Posterior vena cava (tissue), 2 donors: Measurements from ENCODE around the gene KRT71. TPM values are rescaled to one million over a fixed set of nuclear protein-coding genes. Genes with fewer than 3 reads are reported as not detected.
A peak's percentile ranks its signal among the peaks of the same experiment; 100 is the strongest.

Source experiments
- DNase-seq: peaks from one replicate; pipeline ENCODE4 v3.0.0-alpha.2; 2020; ENCODE audit warnings: low spot score
- intact Hi-C, 2 donors: fragments of 100-400 bp; cut with DNase I; formaldehyde crosslinking; loops; one replicate each; pipeline versions ENCODE4 v1.14.1 to v1.14.2; 2022 to 2023
- total RNA-seq, 2 donors: library from RNA; stranded (reverse); fragmentation: NEBNext Ultra II Directional; extraction: Animal tissue kit (Norgen Biotek cat#: 25700); gene quantifications; one replicate each; pipeline ENCODE4 v1.2.1, GENCODE V29; 2021
- donor health status: DM: yes; HTN: yes; CAD: no.
- donor health status: DM: yes; HTN: yes; CAD: no.

The KRT71 gene
- total RNA-seq, 2 donors from 2014 or later, result not detected

- intact Hi-C loops, result no loop called here
- DNase-seq, result no peak
Observed at GRCh38 chr12:52543985-52544883, 8.7 kb downstream of the KRT71 start.

DNA sequence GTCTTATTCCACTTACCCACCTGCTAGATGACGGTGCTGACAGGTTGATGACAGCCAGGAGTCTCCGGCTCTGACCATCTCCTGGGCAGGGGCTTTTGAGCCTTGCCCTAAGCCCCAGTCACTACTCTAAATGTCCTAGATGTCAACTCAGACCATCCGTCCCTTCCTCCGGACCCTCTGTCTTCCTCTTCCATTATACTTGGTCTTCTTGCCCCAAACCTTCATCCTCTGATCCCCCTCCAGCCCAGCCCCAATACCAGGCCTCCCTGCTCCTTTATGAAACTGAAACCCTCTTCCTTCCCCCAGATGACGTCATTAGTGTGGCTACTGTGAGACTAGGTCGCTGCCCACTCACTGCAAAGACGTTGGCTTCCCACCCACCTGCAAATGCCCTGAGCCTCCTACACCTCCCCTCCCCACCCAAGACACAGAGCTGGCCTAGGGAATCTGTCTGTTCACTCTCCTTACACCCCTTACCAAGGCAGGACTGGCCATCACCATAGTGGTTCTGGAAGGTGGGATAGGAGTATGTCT is 10.1 kb downstream of the KRT71 start:
- intact Hi-C loops, result no loop called here
- DNase-seq, result no peak

DNA sequence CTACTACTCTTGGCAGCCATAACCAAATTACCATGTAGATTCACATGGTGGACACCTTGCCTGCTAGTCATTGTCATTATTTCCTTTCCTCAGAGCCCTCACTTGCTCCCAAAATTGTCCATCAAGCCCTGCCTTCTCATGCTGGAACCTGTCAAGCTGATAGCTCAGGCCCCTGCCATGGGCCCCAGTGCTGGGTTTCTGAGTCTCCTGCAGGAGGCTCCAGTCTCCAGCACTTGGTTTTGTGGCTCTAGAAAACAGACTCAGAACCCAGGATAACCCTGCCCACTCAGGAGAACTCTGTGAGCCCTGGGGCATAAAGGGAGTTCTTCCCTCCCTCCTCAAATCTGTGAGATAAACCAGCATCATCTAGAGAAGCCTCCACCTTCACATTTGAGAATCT is 10.8 kb downstream of the KRT71 start:
- DNase-seq, result no peak
- intact Hi-C loops, result no loop called here

- intact Hi-C loops, result no loop called here
- no peak for DNase-seq
Observed at GRCh38 chr12:52541709-52542108, 11.2 kb downstream of the KRT71 start.

GRCh38 chr12:52540531-52540930 is 12.4 kb downstream of the KRT71 start:
- intact Hi-C loops, result no loop called here

DNA sequence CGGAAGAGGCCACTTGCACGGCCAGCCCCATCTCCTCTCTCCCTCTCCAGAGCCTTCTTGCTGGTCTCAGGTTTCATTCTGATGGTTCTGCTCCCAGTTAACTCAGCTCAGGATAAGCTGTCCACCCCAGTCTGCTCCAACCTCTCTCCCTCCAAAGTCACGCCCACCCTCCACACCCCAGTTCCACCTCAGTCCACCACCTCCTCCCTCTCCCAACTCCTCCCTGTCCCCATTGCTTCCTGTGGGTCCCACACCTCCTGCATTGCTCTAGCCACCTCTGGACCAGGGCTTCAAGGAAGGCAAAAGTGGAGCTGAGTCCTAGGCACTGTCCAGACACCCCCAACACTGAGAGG is 13.1 kb downstream of the KRT71 start:
- no peak for DNase-seq
- intact Hi-C loops, result no loop called here

More at GRCh38 chr12:52540531-52540930, 12.4 kb downstream of the KRT71 start:
- no peak for DNase-seq

- intact Hi-C loops, result no loop called here
- no peak for DNase-seq
Observed at GRCh38 chr12:52539083-52539820, 13.7 kb downstream of the KRT71 start.

- intact Hi-C loops, result no loop called here
- DNase-seq, result no peak
Observed at GRCh38 chr12:52537101-52537500, 15.8 kb downstream of the KRT71 start.

GRCh38 chr12:52535574-52535973 is 17.4 kb downstream of the KRT71 start:
- no peak for DNase-seq
- intact Hi-C loops, result no loop called here

DNA sequence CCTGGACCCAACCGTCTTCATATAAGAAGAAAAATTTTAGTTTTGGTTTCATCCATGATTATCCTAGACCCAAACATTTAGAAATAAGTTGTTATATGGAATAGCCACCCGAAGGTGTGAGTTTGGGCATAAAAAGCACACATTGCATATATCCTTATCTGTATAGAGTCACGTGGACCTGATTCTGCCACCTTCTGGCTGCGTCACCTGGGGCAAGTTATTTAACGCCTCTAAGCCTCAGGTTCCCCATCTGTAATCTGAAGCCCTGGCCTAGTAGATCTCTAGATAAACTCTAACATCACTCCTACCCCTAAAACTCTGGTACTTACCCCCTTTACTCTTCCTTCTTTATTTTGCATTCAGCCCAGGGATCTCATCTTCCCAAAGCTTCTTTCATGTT is 18.5 kb downstream of the KRT71 start:
- intact Hi-C loops, result no loop called here
- no peak for DNase-seq

DNA sequence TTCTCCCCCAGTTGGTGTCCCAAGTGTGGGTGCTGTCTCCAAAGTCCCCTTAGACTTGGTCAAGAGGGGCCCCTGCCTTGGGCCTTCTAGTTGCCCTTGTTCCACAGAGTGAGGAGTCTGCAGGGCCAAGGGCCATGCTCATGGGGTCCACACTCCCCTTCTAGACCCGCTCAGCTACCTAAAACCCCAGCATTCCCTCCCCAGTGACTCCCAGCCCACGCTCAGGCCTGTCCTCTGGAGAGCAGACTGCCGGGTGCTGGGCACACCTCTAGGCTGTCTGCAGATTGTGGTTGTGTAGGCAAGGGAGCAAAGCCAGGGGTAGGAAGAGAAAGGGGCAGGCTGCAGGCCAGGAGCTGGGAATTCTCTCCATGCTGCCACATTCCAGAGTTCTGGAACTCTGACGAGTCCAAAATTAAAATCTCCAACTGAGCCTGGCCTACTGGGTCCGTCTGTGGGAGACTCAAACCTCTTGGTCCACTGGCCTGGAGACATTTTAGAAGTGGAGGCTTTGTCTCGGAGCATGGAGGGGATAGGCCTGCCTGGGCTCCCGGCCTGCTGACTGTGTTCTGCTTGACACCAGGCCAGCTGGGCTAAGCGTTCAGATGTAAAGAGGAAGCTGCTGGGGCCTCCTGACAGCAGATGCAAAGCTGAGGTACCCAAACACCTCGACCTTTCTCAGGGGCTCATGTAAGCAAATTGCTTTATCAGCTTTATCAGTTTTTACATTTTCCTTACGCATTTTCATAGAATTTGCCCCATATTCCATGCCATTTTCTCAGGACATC is 19.1 kb downstream of the KRT71 start:
- intact Hi-C loops, result no loop called here
- DNase-seq, result no peak

GRCh38 chr12:52532636-52533035 is 20.3 kb downstream of the KRT71 start:
- intact Hi-C loops, result no loop called here
- no peak for DNase-seq

DNA sequence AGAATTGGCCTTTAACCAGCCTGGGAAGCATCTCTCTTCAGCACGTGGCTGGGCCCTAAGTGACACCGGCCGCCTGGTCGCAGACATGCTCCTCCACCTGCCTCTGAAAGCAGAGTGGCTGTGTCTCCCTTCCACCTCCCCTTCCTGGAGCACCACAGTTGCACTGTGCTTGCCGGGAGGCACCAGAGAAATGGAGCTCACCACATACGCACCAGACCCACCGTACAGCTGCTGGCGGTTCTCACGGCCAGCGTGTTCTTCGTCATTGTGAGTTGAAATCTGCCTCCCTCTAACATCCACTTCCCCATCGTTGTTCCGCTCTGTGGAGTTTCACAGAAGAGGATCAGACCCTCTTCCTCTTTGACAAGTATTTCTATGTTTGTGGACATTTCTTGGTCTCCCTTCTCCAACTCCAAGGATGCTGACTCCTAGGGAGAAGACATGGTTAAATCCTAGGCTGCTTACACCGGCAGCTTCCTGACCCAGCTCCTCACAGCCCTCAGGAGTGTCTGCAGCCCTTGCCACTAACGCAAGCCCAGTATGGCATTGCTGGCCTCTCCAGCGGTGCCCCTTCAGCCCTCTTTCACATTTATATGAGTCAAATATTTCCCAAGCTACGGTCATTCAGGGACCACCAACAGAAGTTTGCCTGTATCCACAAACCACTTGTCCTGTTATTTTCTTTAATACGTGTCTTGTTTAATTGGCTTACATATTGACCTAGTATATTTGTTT is 21.2 kb downstream of the KRT71 start:
- DNase-seq, result peak; percentile 70
- intact Hi-C loops, result no loop called here

DNA sequence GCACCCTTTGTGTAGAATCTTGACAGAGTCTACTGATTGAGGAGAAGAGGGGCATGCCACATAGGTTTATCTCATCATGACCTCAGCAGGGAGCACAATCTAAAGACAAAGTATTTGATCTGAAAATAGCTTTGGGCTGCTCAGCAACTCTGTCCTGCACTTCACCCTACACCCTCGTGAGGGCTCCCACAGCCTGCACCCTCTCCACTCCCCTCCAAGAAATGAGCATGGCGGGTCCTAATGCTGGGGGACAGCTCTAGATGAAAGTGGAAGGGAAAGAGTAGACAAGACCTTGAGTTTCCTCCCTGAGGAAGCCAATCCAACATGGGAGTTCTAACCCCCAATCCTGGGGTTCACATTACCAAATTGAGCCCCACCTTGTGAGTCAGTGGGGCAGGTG is 22.0 kb downstream of the KRT71 start:
- intact Hi-C loops, result no loop called here
- no peak for DNase-seq

DNA sequence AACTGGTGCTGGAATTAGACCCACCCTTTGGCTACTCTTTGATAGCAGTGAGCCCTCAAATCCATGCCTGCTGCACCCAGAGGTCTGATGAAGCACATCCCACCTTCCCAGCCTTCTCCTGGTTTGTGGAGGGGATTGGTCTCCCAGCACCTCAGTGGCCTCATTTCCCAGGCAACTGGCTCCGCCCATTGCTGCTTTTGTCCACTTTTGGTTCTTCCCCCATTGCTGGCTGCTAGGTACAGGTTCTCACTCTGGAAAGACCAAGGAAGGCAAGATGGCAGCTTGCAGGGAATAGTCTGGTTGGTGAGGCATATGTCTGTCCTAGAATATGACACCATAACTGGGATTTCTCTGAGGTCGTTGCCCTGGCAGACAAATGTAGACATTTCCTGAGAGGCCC is 22.6 kb downstream of the KRT71 start:
- DNase-seq, result no peak

GRCh38 chr12:52529846-52530245 is 23.1 kb downstream of the KRT71 start:
- no peak for DNase-seq

More for the DNA sequence above, 22.6 kb downstream of the KRT71 start:
- intact Hi-C loops, result no loop called here

GRCh38 chr12:52529417-52529816 is 23.5 kb downstream of the KRT71 start:
- intact Hi-C loops, result no loop called here
- no peak for DNase-seq

More at GRCh38 chr12:52529846-52530245, 23.1 kb downstream of the KRT71 start:
- intact Hi-C loops, result no loop called here

DNA sequence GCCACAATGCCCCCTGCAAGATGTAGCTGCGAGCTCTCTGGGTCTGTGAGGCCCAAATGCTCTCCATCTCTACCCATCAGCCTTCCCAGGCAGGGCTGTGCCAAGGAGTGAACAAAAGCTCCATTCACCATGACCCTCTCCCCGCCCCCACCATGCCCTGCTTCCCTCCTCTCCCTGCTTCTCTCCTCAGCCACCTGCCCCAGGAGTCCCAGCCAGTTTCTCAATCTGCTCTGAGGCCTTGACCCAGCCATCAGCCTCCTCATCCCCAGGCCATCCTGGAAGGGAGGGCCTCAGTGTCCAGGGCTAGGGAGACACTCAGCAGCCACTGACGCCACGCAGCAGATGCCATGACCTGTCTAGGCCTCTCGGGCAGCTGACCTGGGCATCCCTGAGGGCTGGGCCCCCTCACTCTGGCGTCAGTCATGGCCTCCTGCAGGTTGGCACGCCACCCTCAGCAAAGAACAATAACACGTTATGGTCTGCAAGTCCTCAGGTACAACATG is 24.3 kb downstream of the KRT71 start:
- no peak for DNase-seq
- intact Hi-C loops, result no loop called here
